Activated CD8-positive, alpha-beta memory T cell treated with anti-CD3 and anti-CD28 coated beads, Interleukin-2, amount 50 U/mL, for 4 hours (primary cell): Measurements from ENCODE around the gene FAM118B.

ENCODE experiments used
- DNase-seq: peaks from one replicate; pipeline ENCODE4 v3.0.0-alpha.2; 2020

The FAM118B gene

DNA sequence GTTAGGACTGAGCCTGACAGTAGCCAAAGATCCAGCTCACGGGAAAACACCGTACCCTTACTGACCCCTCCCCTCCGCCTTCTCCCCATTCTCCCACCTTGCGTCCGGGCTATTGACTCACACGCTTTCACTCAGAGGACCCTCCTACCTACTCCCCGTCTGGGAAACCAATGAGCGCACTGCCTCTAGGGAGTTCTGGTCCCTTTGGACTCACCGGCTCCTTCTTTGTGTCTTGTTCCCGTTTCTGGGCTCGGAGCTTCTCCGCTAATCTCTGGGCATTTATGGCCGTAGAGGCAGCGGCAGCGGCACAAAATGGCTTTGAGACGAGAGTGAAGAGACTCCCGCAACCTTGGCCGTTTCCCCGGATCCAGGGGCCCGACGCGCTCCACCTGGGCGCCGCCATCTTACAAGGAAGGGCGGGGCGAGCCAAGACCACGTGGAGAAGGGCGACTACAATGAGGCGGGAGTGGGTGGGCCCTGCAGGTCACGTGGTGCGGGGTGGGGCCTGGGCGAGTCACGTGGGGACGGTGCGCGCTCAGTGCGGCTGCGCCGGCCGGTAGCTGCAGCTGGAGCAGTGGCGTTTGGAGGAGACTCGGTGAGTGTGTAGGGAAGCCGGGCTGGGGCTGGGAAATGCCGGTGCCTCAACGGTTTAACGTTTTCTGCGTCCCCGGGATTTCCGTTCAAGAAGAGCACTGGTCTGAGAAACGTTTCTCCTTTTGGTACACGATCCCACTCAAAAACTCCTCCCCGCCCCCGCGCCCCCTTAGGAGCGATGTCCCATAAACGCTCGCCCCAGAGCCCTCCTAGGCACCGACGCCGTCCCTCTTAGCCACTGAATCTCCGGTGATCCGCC lies at the start of gene FAM118B, which contains the start of gene RPUSD4:
FAM118B (plus strand) TSS at position 547 of the 853 bp plus-strand sequence. CDS start 23,220 bp downstream, outside the sequence.
RPUSD4 (minus strand) TSS at position 415 of the 853 bp plus-strand sequence; CDS start at position 403, 12 bp downstream.
- DNase-seq: peak; percentile 99

DNA sequence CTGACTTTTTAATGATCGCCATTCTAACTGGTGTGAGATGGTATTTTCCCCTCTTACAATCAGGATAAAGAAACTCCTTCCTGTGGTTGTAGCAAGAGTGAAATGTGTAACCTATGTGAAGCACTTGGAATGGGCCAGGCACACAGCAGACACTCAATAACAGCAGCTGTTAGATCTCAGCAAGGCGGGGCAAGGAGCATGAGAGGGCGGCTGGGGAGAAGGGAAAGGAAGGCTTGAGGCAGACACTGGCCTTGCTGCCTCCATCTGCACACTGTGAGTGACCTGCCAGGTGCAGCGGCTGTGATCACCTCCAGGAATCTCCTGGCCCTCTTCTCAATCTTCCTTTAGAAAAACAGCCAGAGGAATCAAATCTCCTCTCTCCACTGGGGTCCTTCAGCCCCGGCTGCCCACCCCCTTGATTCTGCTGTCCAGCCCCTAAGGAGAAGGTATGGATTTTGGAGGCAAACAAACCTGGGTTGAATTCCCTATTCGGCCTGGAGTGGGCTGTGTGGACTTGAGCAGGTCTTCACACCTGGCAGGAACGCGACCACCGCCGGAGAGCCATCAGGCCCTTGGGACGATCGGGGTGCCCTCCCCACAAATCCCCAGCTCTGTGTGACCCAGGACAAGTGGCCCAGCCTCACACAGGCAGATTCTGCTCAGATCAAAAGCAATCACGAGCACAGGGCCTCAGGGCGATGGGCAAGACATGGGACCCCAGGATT lies 49.1 kb upstream of the FAM118B start:
- no peak for DNase-seq

DNA sequence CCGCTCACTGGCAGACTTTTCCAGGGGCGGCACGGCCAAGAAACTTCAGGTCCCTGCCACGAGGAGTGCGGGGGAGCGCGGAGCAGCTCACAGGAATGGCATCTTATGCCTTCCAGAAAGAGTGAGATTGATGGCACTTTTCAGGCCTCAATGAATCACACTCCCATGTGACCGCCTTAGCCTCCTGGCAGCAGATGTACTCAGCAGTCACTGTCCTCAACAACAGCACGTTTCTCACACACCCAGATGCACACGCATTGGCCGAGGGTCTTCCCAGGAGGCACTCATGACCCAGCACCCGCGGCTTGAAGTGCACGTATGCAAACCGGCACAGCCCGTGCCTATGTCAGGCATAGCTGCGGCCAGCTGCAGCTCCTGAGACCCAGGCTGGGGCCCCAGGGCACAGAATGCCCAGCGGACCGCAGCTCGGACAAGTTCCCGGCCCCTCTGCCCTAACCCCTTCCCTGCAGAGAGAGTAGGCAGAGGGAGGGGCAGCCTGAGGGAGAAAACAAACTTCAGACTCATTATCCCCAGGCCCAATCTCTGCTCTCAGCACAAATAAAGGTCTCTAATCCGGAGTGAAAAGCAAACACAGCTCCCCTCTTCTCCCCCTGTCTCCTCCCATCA lies 48.4 kb upstream of the FAM118B start:
- no peak for DNase-seq

- no peak for DNase-seq
These were observed 47.8 kb upstream of the FAM118B start for GRCh38 chr11:126163779-126164178.

DNA sequence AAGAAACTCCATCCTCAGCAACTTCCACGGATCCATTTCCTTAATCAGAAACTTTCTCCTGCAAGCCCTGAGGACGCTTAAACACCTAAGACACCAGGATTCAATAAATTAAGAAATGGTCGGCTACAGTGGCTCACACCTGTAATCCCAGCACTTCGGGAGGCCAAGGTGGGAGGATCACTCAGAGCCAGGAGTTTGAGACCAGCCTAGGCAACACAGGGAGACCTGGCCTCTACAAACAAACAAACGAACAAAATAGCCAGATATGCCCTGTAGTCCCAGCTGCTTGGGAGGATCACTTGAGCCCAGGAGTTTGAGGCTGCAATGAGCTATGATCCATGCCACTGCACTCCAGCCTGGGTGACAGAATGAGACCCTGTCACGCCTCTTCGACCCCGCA lies 46.8 kb upstream of the FAM118B start:
- no peak for DNase-seq

GRCh38 chr11:126165311-126165720 lies 46.3 kb upstream of the FAM118B start:
- DNase-seq: no peak

DNA sequence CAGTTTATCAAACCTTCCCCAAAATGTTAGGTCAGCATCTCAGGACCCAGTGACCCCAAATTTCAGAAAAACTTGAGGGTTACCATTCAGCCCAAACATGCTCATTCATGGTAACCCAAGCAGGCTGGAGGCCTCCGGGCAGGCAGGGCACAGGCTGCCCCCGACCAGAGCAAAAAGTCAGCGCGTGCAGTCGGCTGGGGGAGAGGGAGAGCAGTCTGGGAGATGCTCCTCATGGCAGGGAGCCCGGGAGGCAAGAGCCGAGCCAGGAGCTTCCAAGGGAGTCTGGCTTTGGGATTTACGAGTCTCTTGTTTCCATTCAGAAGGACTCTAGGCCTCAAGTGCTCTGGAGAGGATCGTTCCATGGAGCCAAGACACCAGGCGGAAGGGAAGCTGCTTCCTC lies 45.8 kb upstream of the FAM118B start:
- no peak for DNase-seq

DNA sequence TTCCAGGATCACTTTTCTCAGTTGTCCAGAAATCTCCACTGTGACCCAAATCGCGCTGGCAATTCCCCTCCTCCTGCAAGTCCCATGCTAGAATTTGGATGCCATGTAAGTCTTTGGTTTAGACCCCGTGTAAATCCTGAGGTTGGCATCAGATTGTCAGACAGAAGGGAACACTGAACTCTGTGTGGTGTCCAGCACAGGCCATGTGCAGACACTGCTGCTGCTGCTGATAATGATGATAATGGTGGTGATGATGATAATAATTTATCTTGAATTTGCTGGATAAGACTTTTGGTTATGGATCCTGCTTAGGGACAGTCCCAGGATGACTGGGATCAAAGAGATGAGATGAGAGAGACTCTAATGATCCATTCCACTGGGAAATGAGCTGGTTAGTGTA lies 45.2 kb upstream of the FAM118B start:
- DNase-seq: no peak

GRCh38 chr11:126167488-126167887 lies 44.1 kb upstream of the FAM118B start:
- no peak for DNase-seq

DNA sequence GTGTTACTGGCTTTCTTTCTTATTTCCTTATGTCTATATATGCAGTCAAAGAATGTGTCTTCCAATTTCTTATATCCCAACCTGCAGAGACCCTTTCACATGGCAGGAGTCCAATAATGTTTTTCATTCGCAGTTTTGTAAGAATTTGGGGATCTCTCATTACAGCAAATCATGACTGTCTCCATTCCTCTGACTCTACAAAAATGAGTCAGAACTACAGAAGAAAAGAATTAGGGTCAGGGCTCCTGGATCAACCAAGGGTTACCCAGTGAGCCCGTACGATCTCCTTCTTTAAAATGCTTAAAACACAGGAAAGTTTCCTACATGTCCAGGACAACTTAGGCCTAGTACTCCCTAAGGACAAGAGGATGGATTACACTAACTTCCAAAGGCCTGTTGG lies 42.3 kb upstream of the FAM118B start:
- DNase-seq: no peak

GRCh38 chr11:126172596-126173038 lies 39.0 kb upstream of the FAM118B start:
- no peak for DNase-seq

GRCh38 chr11:126173257-126173656 lies 38.3 kb upstream of the FAM118B start:
- no peak for DNase-seq

DNA sequence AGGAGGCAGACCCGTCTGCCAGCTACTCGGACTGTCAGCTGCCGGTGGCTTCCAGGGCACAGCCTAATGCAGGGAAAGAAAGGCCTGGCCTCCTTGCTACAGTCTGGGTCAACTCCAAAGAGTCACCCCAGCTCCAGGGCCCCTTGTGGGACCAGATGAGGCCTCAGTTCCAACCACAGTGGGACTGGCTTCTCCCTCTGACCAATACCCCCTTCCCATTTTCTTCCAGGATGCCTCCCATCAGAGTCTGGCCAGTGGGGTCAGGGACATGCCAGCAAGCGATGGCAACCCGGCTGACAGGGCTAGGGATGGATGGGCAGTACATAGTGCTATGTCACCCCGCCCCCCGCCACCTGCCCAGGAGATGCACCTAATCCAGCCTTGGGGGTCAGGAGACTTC lies 36.8 kb upstream of the FAM118B start:
- DNase-seq: no peak

DNA sequence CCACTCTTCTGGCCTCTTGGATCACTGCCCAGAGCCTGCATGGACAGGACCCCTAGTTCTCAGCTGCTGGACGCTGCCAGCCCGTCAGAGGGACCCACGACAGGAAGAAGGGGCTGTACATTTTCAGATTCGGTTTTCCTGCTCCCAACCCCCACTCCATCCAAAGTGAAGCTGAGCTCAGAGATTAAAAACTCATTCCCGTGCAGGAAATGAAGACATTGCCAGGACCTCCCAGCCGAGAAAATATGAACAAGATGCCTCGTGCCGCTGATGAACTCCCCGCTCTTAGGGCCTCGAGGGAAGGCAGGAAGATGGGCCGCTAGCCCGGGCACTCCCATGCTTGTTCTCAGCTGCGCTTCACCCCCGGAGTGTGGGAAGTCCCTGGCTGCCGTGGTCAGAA lies 36.2 kb upstream of the FAM118B start:
- DNase-seq: no peak

DNA sequence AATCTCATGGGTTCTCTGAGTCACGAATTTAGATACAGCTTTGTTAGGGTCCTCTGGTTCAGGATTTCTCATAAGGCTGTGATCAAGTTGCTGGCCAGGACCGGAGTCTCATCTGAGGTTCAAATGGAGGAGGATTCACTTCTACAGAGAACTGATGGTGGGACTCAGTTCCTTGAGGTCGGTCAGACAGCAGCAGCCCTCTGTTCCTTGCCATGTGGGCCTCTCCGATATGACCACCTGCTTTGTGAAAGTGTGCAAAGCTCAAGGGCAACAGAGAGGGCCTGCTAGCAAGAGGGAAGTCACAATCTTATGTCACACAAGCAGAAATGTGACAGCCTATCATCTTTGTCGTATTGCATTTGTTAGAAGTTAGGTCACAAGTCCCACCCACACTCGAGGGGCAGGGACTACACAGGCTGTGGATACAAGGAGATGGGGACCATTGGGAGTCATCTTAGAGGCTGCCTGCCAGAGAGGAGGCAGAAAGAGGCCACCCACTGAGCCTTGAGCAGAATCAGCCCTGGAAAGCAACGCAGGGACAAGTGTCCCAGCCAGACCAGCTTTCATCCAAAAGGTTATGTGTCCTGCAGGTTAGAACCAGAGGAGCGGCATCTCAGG lies 34.6 kb upstream of the FAM118B start:
- DNase-seq: no peak

GRCh38 chr11:126181939-126182730 lies 29.4 kb upstream of the FAM118B start:
- DNase-seq: no peak

DNA sequence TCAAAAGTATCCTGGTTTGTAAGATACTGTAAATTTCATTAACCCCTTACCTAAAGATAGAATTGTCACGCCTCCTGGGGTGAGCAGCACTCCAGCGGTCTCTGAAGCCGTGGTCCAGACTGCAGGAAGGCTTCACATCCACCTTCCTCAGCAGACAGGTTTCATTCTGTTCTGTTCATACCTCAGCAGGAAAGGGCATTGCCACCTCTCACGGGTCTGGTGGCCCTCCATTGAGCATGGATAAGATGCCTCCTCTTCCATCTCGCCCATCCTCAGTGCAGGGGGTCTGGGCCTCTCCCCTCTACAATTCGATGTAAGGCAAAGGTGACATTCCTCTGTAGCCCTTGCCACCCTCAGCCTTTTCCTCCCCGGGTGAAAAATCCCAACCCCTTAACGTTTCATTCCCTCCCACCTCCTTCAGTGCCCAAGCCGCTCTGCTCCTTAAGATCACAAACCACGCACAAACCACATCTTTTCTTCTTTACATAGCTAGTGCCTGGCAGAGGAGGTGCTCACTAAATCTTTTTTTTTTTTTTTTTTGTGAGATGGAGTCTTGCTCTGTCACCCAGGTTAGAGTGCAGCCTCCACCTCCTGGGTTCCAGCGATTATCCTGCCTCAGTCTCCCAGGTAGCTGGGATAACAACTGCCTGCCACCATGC lies 28.7 kb upstream of the FAM118B start:
- no peak for DNase-seq

DNA sequence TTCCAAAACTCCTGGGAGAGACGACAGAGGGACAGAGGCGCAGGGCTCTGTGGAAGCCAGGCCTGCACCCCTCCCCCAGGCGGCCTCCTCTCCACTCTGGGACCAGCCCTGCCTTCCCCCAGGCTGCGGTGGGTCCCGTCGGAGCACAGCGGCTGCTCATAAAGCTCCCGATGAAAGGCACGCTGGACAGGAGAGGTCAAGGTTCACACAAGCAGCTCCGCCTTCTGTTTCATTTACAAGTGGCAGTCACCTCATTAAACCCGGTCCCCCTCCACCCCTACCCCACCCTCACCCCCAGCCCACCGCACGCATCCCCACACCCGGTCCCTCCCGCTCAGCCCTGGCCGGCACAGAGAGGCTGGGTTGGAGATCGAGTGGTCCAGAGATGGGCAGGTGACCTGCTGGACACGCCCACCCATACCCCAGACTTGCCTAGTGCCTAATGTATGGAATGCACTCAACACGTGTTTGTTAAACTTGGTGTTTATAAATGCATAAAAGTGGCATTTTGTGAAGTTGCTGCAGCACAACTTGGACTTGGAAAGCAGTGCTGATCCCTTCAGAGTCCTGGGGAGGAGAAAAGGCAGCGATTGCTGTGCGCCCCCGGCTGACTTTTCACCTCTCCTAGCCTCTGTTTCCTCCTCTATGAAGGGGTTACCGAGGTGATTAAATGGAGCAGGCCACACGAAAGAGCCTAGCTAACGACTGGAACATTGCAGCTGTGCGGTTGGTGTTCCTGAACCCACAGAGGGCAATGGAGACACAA lies 26.1 kb upstream of the FAM118B start:
- DNase-seq: no peak

DNA sequence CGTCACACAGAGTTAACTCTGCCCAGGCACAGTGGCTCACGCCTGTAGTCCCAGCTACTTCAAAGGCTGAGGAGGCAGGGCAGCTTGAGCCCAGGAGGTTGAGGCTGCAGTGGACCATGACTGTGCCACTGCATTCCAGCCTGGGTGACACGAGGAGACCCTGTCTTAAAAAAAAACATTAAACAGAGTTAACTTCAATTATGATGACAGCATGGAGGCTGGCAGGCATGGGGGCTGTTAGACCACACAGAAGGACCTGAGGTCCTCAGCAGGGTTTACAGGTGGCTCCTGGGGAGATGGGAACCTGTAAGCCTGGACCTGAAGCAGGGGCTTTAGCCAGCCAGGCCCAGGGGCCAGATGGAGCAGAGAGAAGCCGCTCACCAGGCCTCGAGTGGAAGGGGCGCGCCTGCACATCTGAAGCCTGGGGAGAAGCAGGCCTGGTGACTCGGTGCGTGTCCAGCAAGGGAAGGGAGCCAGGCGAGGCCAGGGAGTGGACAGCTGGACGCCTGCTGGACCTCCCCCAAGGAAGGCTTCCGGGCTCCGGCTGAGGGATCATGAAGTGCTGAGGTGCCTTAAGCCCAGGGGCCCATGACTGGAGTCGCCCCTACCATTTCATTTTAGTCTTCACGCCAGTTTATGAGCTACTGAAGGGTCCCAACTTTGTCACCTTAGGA lies 25.4 kb upstream of the FAM118B start:
- DNase-seq: no peak
